GM23338 (cell line): ENCODE measurements around the gene TCEA2. TPM values are rescaled to one million over a fixed set of nuclear protein-coding genes. Genes with fewer than 3 reads are reported as not detected.

Experiments used
- ATAC-seq: fragments of 200-7000 bp; cut with Tn5 transposase; 3 replicates; pipeline ENCODE4 v1.9.1; 2020
- DNase-seq: peaks from one replicate; pipeline ENCODE4 v3.0.0-alpha.2; 2015; ENCODE audit warnings: low spot score
- H2AFZ ChIP-seq: fragments of 200-600 bp; sonication (generic); 2 replicates; pipeline ENCODE4 v1.8.0; 2016; ENCODE audit warnings: antibody characterized with exemption, mild to moderate bottlenecking, moderate library complexity
- H3F3A ChIP-seq: fragments of 200-600 bp; sonication (generic); replicated peaks from 2 replicates; pipeline ENCODE4 v1.8.0; 2017; ENCODE audit warnings: antibody characterized with exemption, mixed run types, low read depth
- H3K27ac ChIP-seq: fragments of 200-600 bp; sonication (generic); 2 replicates; pipeline ENCODE4 v1.6.1; 2016; ENCODE audit warnings: low read depth
- H3K27me3 ChIP-seq: fragments of 200-600 bp; sonication (generic); 2 replicates; pipeline ENCODE4 v1.8.0; 2016; ENCODE audit warnings: mild to moderate bottlenecking, mixed run types, moderate library complexity; ENCODE audit not compliant: insufficient read depth
- H3K36me3 ChIP-seq: fragments of 200-600 bp; sonication (generic); 2 replicates; pipeline ENCODE4 v1.8.0; 2016; ENCODE audit warnings: mild to moderate bottlenecking; ENCODE audit not compliant: insufficient read depth
- H3K4me1 ChIP-seq: fragments of 200-600 bp; sonication (generic); 2 replicates; pipeline ENCODE4 v1.8.0; 2016; ENCODE audit warnings: mild to moderate bottlenecking, moderate library complexity; ENCODE audit not compliant: insufficient read depth
- H3K4me2 ChIP-seq: fragments of 200-600 bp; sonication (generic); 2 replicates; pipeline ENCODE4 v1.7.1; 2017; ENCODE audit warnings: mixed run types
- H3K4me3 ChIP-seq: fragments of 200-600 bp; sonication (generic); 2 replicates; pipeline ENCODE4 v1.6.1; 2016; ENCODE audit warnings: mixed run types
- H3K79me2 ChIP-seq: fragments of 200-600 bp; sonication (generic); replicated peaks from 2 replicates; pipeline ENCODE4 v1.8.0; 2017; ENCODE audit warnings: mild to moderate bottlenecking; ENCODE audit not compliant: insufficient read depth
- H3K9me2 ChIP-seq: fragments of 200-600 bp; sonication (generic); 2 replicates; pipeline ENCODE4 v1.8.0; 2017; ENCODE audit not compliant: insufficient read depth
- H4K20me1 ChIP-seq: fragments of 200-600 bp; sonication (generic); replicated peaks from 2 replicates; pipeline ENCODE4 v1.8.0; 2017; ENCODE audit warnings: mild to moderate bottlenecking; ENCODE audit not compliant: insufficient read depth
- H3K27ac Mint-ChIP-seq: 2 replicates; pipeline ENCODE4 v1.8.0; 2020; ENCODE audit warnings: inconsistent platforms, mild to moderate bottlenecking, moderate library complexity, mixed read lengths
- H3K27me3 Mint-ChIP-seq: 3 replicates; pipeline ENCODE4 v1.8.0; 2022; ENCODE audit warnings: low read depth, mild to moderate bottlenecking, moderate library complexity, mixed read lengths, inconsistent platforms; ENCODE audit not compliant: insufficient read depth, poor library complexity
- H3K36me3 Mint-ChIP-seq: 3 replicates; pipeline ENCODE4 v1.8.0; 2021; ENCODE audit warnings: low read depth, mild to moderate bottlenecking, inconsistent platforms, moderate library complexity, mixed read lengths
- H3K4me1 Mint-ChIP-seq: 3 replicates; pipeline ENCODE4 v1.8.0; 2020; ENCODE audit warnings: mild to moderate bottlenecking, inconsistent platforms, mixed read lengths
- H3K4me3 Mint-ChIP-seq: 3 replicates; pipeline ENCODE4 v1.8.0; 2021; ENCODE audit warnings: moderate library complexity, mild to moderate bottlenecking, inconsistent platforms, mixed read lengths
- H3K9me3 Mint-ChIP-seq: 3 replicates; pipeline ENCODE4 v1.8.0; 2020; ENCODE audit warnings: moderate library complexity, mild to moderate bottlenecking, inconsistent platforms, mixed read lengths
- CREB1 ChIP-seq: fragments of 250-450 bp; sonication (Bioruptor Pico); IDR thresholded peaks from 2 replicates; pipeline ENCODE4 v1.5.0; 2020; ENCODE audit warnings: low read depth, mild to moderate bottlenecking, moderate library complexity
- EZH2 ChIP-seq: fragments of 200-600 bp; sonication (generic); IDR thresholded peaks from one replicate; pipeline ENCODE4 v1.8.0; 2017; ENCODE audit warnings: antibody characterized with exemption, mild to moderate bottlenecking, low read depth; ENCODE audit not compliant: unreplicated experiment
- EZH2phosphoT487 ChIP-seq: fragments of 200-600 bp; sonication (generic); IDR thresholded peaks from one replicate; pipeline ENCODE4 v1.8.1; 2018; ENCODE audit warnings: antibody characterized with exemption; ENCODE audit not compliant: unreplicated experiment
- JUNB ChIP-seq: IDR thresholded peaks from one replicate; pipeline ENCODE4 v1.6.1; 2016; ENCODE audit warnings: antibody characterized with exemption; ENCODE audit not compliant: unreplicated experiment
- NANOG ChIP-seq: IDR thresholded peaks from 2 replicates; pipeline ENCODE4 v1.6.1; 2016; ENCODE audit warnings: antibody characterized with exemption, borderline replicate concordance
- POLR2AphosphoS5 ChIP-seq: IDR thresholded peaks from 2 replicates; pipeline ENCODE4 v1.6.1; 2016; ENCODE audit warnings: antibody characterized with exemption, low read depth
- STAT1 ChIP-seq: IDR thresholded peaks from one replicate; pipeline ENCODE4 v1.6.1; 2016; ENCODE audit warnings: antibody characterized with exemption; ENCODE audit not compliant: unreplicated experiment
- ZNF114 ChIP-seq: fragments of 250-450 bp; sonication (Bioruptor Pico); IDR thresholded peaks from 2 replicates; pipeline ENCODE4 v1.5.0; 2020; ENCODE audit warnings: mild to moderate bottlenecking, moderate library complexity
- ZNF331 ChIP-seq: fragments of 250-450 bp; sonication (Bioruptor Pico); IDR thresholded peaks from 2 replicates; pipeline ENCODE4 v1.5.0; 2020; ENCODE audit warnings: low read depth, mild to moderate bottlenecking, moderate library complexity
- ZNF462 ChIP-seq: fragments of 250-450 bp; sonication (Bioruptor Pico); IDR thresholded peaks from 2 replicates; pipeline ENCODE4 v1.5.0; 2020; ENCODE audit warnings: mild to moderate bottlenecking, moderate library complexity
- polyA plus RNA-seq: library from polyadenylated mRNA; unstranded; fragments of >200 nt; fragmentation: Nextera tagmentation; extraction: Ambion mirVana; gene quantifications from 2 replicates; pipeline ENCODE4 v1.2.1, GENCODE V29; 2016
- total RNA-seq: library from RNA; depleted of rRNA; stranded (reverse); fragments of >200 nt; shearing (Covaris generic); gene quantifications from 2 replicates; pipeline ENCODE4 v1.2.3, GENCODE V29; 2014
- TF ChIP-seq, protein P1 (sequence below), 2 experiments: fragments of 200-600 bp in 1 of 2; sonication (generic) in 1 of 2; conservative IDR thresholded peaks; 2 replicates each; pipeline versions ENCODE4 v1.5.1 to v1.6.1; 2016 to 2017; ENCODE audit warnings: antibody characterized with exemption in 2 of 2, low read depth in 2 of 2, mild to moderate bottlenecking in 2 of 2, moderate library complexity in 1 of 2
- TF ChIP-seq, protein P2 (sequence below): IDR thresholded peaks from 2 replicates; pipeline ENCODE4 v1.6.1; 2016; ENCODE audit warnings: antibody characterized with exemption
- TF ChIP-seq, protein P3 (sequence below): IDR thresholded peaks from one replicate; pipeline ENCODE4 v1.6.1; 2018; ENCODE audit warnings: antibody characterized with exemption; ENCODE audit not compliant: unreplicated experiment

The TCEA2 gene
- total and polyA plus RNA-seq, 2 experiments from 2014 or later, result 21.0 to 54.4 TPM

DNA sequence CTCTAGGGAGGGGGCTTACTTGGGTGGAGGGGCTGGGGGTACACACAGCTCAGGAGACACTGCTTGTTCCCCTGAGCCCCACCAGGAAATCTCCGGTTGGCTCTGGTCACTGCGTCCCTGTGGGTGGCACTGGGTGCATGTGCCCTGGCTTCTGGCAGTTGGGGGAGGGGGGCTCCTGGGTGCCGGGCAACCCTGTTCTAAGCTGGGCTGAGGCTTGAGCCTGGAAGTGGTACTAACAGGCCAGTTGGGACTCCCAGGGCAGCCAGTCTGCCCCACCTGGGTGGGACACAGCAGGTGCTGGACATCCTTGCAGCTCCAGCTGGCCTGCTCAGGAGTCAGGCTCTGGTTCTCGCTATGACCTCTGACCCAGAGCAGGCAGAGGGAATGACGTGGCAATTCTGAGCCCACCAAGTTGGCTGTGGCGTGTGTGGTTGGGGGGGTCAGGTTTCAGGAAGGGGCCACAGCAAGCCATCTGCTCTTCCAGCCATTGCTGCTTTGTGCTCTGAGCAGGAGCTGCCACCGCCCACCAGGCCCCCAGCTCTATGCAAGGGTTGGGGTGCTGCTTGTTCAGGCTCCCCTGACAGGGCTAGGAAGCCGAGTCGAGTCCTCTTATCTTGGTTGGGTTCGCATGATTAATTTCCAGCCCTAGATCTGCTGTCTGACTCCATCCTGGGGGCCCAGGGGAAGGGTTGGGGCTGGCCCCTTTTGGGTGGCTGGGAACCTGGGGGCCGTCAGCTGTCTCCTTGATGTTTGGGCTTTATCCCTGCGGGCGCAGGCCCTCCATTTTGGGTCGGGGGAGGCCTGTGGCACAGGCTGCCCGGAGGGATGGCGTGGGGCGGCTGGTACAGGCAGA is 26.4 kb upstream of the TCEA2 start:
- no peak for TF ChIP-seq ZNF114 (CRISPR knock-in tag)
- TF ChIP-seq ZNF331 (CRISPR knock-in tag), result no peak
- no peak for TF ChIP-seq EZH2
- TF ChIP-seq NANOG, result no peak
- TF ChIP-seq, protein P1, sequence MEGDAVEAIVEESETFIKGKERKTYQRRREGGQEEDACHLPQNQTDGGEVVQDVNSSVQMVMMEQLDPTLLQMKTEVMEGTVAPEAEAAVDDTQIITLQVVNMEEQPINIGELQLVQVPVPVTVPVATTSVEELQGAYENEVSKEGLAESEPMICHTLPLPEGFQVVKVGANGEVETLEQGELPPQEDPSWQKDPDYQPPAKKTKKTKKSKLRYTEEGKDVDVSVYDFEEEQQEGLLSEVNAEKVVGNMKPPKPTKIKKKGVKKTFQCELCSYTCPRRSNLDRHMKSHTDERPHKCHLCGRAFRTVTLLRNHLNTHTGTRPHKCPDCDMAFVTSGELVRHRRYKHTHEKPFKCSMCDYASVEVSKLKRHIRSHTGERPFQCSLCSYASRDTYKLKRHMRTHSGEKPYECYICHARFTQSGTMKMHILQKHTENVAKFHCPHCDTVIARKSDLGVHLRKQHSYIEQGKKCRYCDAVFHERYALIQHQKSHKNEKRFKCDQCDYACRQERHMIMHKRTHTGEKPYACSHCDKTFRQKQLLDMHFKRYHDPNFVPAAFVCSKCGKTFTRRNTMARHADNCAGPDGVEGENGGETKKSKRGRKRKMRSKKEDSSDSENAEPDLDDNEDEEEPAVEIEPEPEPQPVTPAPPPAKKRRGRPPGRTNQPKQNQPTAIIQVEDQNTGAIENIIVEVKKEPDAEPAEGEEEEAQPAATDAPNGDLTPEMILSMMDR (conservative IDR thresholded peaks at IDR 0.05; ENCODE audit: low read depth in 2 of 2), result no peak
- TF ChIP-seq EZH2phosphoT487, result no peak
- no peak for TF ChIP-seq STAT1
- TF ChIP-seq, protein P2, sequence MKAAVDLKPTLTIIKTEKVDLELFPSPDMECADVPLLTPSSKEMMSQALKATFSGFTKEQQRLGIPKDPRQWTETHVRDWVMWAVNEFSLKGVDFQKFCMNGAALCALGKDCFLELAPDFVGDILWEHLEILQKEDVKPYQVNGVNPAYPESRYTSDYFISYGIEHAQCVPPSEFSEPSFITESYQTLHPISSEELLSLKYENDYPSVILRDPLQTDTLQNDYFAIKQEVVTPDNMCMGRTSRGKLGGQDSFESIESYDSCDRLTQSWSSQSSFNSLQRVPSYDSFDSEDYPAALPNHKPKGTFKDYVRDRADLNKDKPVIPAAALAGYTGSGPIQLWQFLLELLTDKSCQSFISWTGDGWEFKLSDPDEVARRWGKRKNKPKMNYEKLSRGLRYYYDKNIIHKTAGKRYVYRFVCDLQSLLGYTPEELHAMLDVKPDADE, result no peak
- no peak for TF ChIP-seq ZNF462 (CRISPR knock-in tag)
- TF ChIP-seq POLR2AphosphoS5, result no peak
- no peak for TF ChIP-seq CREB1 (CRISPR knock-in tag)
- TF ChIP-seq, protein P3, sequence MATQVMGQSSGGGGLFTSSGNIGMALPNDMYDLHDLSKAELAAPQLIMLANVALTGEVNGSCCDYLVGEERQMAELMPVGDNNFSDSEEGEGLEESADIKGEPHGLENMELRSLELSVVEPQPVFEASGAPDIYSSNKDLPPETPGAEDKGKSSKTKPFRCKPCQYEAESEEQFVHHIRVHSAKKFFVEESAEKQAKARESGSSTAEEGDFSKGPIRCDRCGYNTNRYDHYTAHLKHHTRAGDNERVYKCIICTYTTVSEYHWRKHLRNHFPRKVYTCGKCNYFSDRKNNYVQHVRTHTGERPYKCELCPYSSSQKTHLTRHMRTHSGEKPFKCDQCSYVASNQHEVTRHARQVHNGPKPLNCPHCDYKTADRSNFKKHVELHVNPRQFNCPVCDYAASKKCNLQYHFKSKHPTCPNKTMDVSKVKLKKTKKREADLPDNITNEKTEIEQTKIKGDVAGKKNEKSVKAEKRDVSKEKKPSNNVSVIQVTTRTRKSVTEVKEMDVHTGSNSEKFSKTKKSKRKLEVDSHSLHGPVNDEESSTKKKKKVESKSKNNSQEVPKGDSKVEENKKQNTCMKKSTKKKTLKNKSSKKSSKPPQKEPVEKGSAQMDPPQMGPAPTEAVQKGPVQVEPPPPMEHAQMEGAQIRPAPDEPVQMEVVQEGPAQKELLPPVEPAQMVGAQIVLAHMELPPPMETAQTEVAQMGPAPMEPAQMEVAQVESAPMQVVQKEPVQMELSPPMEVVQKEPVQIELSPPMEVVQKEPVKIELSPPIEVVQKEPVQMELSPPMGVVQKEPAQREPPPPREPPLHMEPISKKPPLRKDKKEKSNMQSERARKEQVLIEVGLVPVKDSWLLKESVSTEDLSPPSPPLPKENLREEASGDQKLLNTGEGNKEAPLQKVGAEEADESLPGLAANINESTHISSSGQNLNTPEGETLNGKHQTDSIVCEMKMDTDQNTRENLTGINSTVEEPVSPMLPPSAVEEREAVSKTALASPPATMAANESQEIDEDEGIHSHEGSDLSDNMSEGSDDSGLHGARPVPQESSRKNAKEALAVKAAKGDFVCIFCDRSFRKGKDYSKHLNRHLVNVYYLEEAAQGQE, result no peak
- TF ChIP-seq JUNB, result no peak
- H3F3A ChIP-seq, result peaks cover 10% of the 10 kb centered on the region; the same call in 1 of the 2 replicates
- H3K79me2 ChIP-seq, result no peaks in the 10 kb centered on the region
- H3K27me3 ChIP-seq, result peaks cover 44% of the 10 kb centered on the region
- peak overlapping the region; percentile 91; the same call in 1 of the 2 replicates for H3K4me2 ChIP-seq
- Mint-ChIP-seq H3K4me1 (peaks cover 32% of the 10 kb centered on the region), H3K27me3 (peaks cover 43% of the 10 kb centered on the region), H3K9me3 (no peaks in the 10 kb centered on the region), H3K36me3 (peaks cover 6% of the 10 kb centered on the region), H3K27ac (no peak overlapping the region), H3K4me3 (no peak overlapping the region)
- no peaks in the 10 kb centered on the region for H4K20me1 ChIP-seq
- no peaks in the 10 kb centered on the region for H3K9me2 ChIP-seq
- H3K36me3 ChIP-seq, result no peaks in the 10 kb centered on the region
- no peak overlapping the region for H3K27ac ChIP-seq
- ATAC-seq (no peak), DNase-seq (no peak)
- H3K4me1 ChIP-seq, result peaks cover 32% of the 10 kb centered on the region
- no peak overlapping the region for H2AFZ ChIP-seq
- no peak overlapping the region for H3K4me3 ChIP-seq
